Activated T-cell treated with anti-CD3 and anti-CD28 coated beads, Interleukin-2, amount 50 U/mL, for 48 hours (primary cell): ENCODE data around the gene IPO11.
"Not testable (repeated sequence)": the region's sequence is repeated elsewhere in the genome, so short reads cannot be mapped to it uniquely, and the experiment has no call there.

ENCODE experiments used
- DNase-seq, 2 experiments: peaks; one replicate each; pipeline ENCODE4 v3.0.0-alpha.2; 2020

IPO11 gene

GRCh38 chr5:62520812-62521211, 108.2 kb downstream of the IPO11 start:
- not testable (repeated sequence) for DNase-seq

- no peak for DNase-seq
Observed at GRCh38 chr5:62521319-62521718, 108.8 kb downstream of the IPO11 start.

- DNase-seq, result no peak
Observed at GRCh38 chr5:62522811-62523210, 110.2 kb downstream of the IPO11 start.

GRCh38 chr5:62533597-62533996, 121.0 kb downstream of the IPO11 start:
- DNase-seq, result no peak

- no peak for DNase-seq
Observed at GRCh38 chr5:62534461-62535236, 122.1 kb downstream of the IPO11 start.

GRCh38 chr5:62536232-62536631, 123.7 kb downstream of the IPO11 start:
- no peak for DNase-seq

GRCh38 chr5:62536783-62537182, 124.2 kb downstream of the IPO11 start:
- DNase-seq, result no peak

- DNase-seq, result peak; percentile 22
Observed at GRCh38 chr5:62538017-62538942, 125.7 kb downstream of the IPO11 start.

- DNase-seq, result no peak
Observed at GRCh38 chr5:62542720-62543119, 130.2 kb downstream of the IPO11 start.

- DNase-seq, result no peak
Observed at GRCh38 chr5:62547945-62548630, 135.5 kb downstream of the IPO11 start.

GRCh38 chr5:62550103-62550502, 137.5 kb downstream of the IPO11 start:
- DNase-seq, result no peak

- DNase-seq, result no peak
Observed at GRCh38 chr5:62555930-62556329, 143.4 kb downstream of the IPO11 start.

GRCh38 chr5:62558941-62559340, 146.4 kb downstream of the IPO11 start:
- DNase-seq, result no peak

GRCh38 chr5:62560786-62561185, 148.2 kb downstream of the IPO11 start:
- no peak for DNase-seq

GRCh38 chr5:62561896-62562295, 149.3 kb downstream of the IPO11 start:
- no peak for DNase-seq

GRCh38 chr5:62562867-62563266, 150.3 kb downstream of the IPO11 start:
- DNase-seq, result no peak

GRCh38 chr5:62564101-62564500, 151.5 kb downstream of the IPO11 start:
- no peak for DNase-seq

GRCh38 chr5:62565740-62566139, 153.2 kb downstream of the IPO11 start:
- DNase-seq, result not testable (repeated sequence)

- no peak for DNase-seq
Observed at GRCh38 chr5:62568143-62568542, 155.6 kb downstream of the IPO11 start.

GRCh38 chr5:62568800-62569432, 156.4 kb downstream of the IPO11 start:
- DNase-seq, result no peak

- no peak for DNase-seq
Observed at GRCh38 chr5:62569470-62569869, 156.9 kb downstream of the IPO11 start.

GRCh38 chr5:62572918-62573514, 160.5 kb downstream of the IPO11 start:
- DNase-seq, result no peak
